Calu3 (cell line): ENCODE results near the gene PSMD13. TPM values are rescaled to one million over a fixed set of nuclear protein-coding genes. Genes with fewer than 3 reads are reported as not detected.

Source experiments
- BruUV-seq: library from RNA; stranded (reverse); fragments of 400-500 nt; replicated peaks from 2 replicates; lab custom pipeline; 2021; lab: Mats Ljungman, UMichigan
- CTCF ChIA-PET: fragments of 300-600 bp; sonication (Branson Sonifier 250); formaldehyde crosslinking; loops from one replicate; lab custom pipeline; 2022; ENCODE audit warnings: antibody characterized with exemption; lab: Charles Lee
- DNase-seq: peaks from one replicate; pipeline ENCODE4 v3.0.0; 2022
- H3K27ac Mint-ChIP-seq: one replicate; pipeline ENCODE4 v1.8.0; 2022; ENCODE audit warnings: mixed read lengths; ENCODE audit not compliant: unreplicated experiment
- H3K27me3 Mint-ChIP-seq: one replicate; pipeline ENCODE4 v1.8.0; 2022; ENCODE audit warnings: mixed read lengths; ENCODE audit not compliant: unreplicated experiment
- H3K36me3 Mint-ChIP-seq: one replicate; pipeline ENCODE4 v1.8.0; 2022; ENCODE audit warnings: mild to moderate bottlenecking, moderate library complexity, mixed read lengths; ENCODE audit not compliant: insufficient read depth, unreplicated experiment
- H3K4me1 Mint-ChIP-seq: one replicate; pipeline ENCODE4 v1.8.0; 2022; ENCODE audit warnings: mild to moderate bottlenecking, low read depth, mixed read lengths; ENCODE audit not compliant: unreplicated experiment
- H3K4me3 Mint-ChIP-seq: one replicate; pipeline ENCODE4 v1.8.0; 2022; ENCODE audit warnings: mild to moderate bottlenecking, low read depth, moderate library complexity, mixed read lengths; ENCODE audit not compliant: unreplicated experiment
- H3K9me3 Mint-ChIP-seq: one replicate; pipeline ENCODE4 v1.8.0; 2022; ENCODE audit warnings: low read depth, mixed read lengths; ENCODE audit not compliant: unreplicated experiment
- CTCF ChIP-seq: fragments of 200-600 bp; IDR thresholded peaks from one replicate; pipeline ENCODE4 v1.8.0; 2022; ENCODE audit warnings: antibody characterized with exemption; ENCODE audit not compliant: unreplicated experiment
- intact Hi-C: fragments of 100-400 bp; cut with micrococcal nuclease; formaldehyde crosslinking; loops from one replicate; pipeline ENCODE4 v1.10.0; 2022; ENCODE audit not compliant: unreplicated experiment
- total RNA-seq: library from RNA; stranded (reverse); gene quantifications from 2 replicates; pipeline ENCODE4 v1.2.3, GENCODE V29; 2022

PSMD13 gene
- total RNA-seq, 1 experiment from 2014 or later, result 172 TPM

GRCh38 chr11:297051-297585 is 60.3 kb downstream of the PSMD13 start:
- CTCF ChIA-PET, result no interaction called here
- intact Hi-C loops, result no loop called here
- no peak for DNase-seq
- Mint-ChIP-seq H3K4me1 (peaks cover 13% of the 10 kb centered on the region), H3K27me3 (peaks cover 60% of the 10 kb centered on the region), H3K9me3 (no peaks in the 10 kb centered on the region), H3K36me3 (no peaks in the 10 kb centered on the region), H3K27ac (no peak overlapping the region), H3K4me3 (no peak overlapping the region)
- BruUV-seq, result no TSS peak
- no peak for TF ChIP-seq CTCF

DNA sequence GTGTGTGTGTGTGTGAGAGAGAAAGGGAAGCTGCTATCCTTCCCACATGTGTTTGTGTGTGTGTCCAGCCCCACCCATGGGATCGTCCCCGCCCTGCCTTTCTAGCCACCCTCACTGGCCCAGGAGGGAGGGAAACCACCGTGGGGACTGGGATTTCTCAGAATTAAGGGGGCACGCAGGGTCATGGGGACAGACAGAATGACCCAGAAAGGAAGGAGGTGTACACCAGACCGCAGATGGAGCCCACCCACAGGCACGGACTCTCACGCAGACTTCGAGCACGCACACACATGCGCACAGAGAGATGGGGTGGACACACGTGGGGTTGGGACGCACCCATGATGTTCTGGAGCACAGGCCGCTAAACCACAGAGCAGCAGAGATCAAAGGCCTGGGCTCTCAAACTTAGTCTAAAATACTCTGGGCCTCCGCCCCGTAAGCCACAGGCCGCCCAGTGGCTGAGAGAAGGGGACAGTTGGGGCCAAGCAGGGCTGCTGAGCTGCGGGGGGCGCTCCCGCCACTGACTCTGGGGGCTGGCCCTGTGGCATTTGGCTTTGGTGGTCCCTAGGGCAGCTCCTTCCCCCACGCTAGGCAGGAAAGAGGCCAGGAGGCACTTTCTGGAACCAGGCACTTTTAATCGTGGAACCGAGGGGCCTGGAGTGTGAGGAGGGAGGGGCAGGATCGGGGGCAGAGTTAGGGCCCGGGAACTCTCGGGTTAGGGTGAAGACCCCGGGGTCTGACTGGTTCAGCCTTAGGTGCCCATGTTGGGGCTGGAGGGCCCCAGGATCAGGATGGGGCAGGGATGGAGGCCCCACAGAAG is 61.0 kb downstream of the PSMD13 start:
- Mint-ChIP-seq H3K36me3 (no peaks in the 10 kb centered on the region), H3K4me3 (no peak overlapping the region), H3K9me3 (no peaks in the 10 kb centered on the region), H3K4me1 (peaks cover 16% of the 10 kb centered on the region), H3K27ac (no peak overlapping the region), H3K27me3 (peaks cover 60% of the 10 kb centered on the region)
- CTCF ChIA-PET, result no interaction called here
- no peak for DNase-seq
- TF ChIP-seq CTCF, result no peak
- BruUV-seq, result no TSS peak
- intact Hi-C loops, result no loop called here

DNA sequence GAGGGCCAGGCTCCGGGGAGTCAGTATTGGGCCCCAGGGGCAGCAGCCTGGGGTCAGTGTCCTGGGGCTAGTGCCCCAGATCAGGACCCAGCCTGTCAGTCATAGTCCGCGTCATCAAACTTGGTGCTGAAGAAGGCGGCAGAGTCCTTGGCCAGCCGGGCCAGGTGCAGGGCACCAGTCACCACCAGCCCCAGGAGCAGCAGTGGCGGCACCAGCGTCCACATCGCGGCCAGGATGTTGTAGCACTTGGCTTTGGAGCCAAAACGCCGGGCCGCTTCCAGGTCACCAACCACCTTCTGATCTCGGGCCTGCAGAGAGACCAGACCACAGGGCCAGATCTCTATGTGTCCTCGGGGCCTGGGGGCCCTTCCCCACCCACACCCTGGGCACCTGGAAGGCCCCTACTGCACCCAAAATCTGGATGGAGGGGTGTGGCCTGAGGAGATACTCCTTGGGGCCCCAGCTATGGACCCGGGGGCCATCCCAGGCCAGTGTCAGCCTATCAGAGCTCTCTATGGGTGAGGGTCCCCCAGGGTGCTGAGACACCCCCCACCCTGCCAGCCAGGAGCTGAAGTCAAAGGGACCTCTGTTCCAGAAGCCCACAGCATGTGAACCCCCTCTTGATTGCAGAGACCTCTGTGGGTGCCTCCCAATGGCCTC is 61.8 kb downstream of the PSMD13 start:
- no peak for TF ChIP-seq CTCF
- no peak for DNase-seq
- Mint-ChIP-seq H3K36me3 (no peaks in the 10 kb centered on the region), H3K9me3 (no peaks in the 10 kb centered on the region), H3K27me3 (peaks cover 60% of the 10 kb centered on the region), H3K4me3 (no peak overlapping the region), H3K4me1 (peaks cover 20% of the 10 kb centered on the region), H3K27ac (no peak overlapping the region)
- CTCF ChIA-PET, result no interaction called here
- intact Hi-C loops, result no loop called here
- no TSS peak for BruUV-seq

- no peak within 1 kb of the TSS for H3K4me3 Mint-ChIP-seq
- no peak within 1 kb of the TSS for H3K27ac Mint-ChIP-seq
- peaks cover 60% of the 10 kb centered on the region for H3K27me3 Mint-ChIP-seq
- BruUV-seq, result no TSS peak
- CTCF ChIA-PET, result no interaction called here
- no peak for DNase-seq
- H3K36me3 Mint-ChIP-seq, result no peaks in the 10 kb centered on the region
- no peaks in the 10 kb centered on the region for H3K9me3 Mint-ChIP-seq
- intact Hi-C loops, result no loop called here
- H3K4me1 Mint-ChIP-seq, result peaks cover 20% of the 10 kb centered on the region
- no peak for TF ChIP-seq CTCF
Measured at GRCh38 chr11:299081-299891, 62.5 kb downstream of the PSMD13 start, which contains the start of gene IFITM5. Gene IFITM5, minus strand, starts transcription at chr11:299526. Its CDS starts 36 bp downstream, at chr11:299490.
